Stimulated activated naive CD8-positive, alpha-beta T cell treated with anti-CD3 and anti-CD28 coated beads, Interleukin-15, amount 100 ng/mL, for 72 hours (primary cell): Measurements from ENCODE around the gene NUTM2E.
"Not testable (repeated sequence)": the region's sequence is repeated elsewhere in the genome, so short reads cannot be mapped to it uniquely, and the experiment has no call there.

Experiments
- ATAC-seq: fragments of 150-1000 bp; cut with Tn5 transposase; 2 replicates; pipeline ENCODE4 v1.10.0; 2021; ENCODE audit warnings: mild to moderate bottlenecking, moderate library complexity
- DNase-seq, 2 donors: peaks; one replicate each; pipeline ENCODE4 v3.0.0; 2021 to 2022
- H3K27ac Mint-ChIP-seq, 2 donors: one replicate each; pipeline ENCODE4 v1.8.0; 2022; ENCODE audit warnings: mild to moderate bottlenecking in 2 of 2, mixed read lengths in 2 of 2, moderate library complexity in 2 of 2
- H3K27me3 Mint-ChIP-seq: one replicate; pipeline ENCODE4 v1.8.0; 2022; ENCODE audit warnings: mixed read lengths
- H3K4me1 Mint-ChIP-seq: one replicate; pipeline ENCODE4 v1.8.0; 2022; ENCODE audit warnings: mild to moderate bottlenecking, mixed read lengths
- H3K4me3 Mint-ChIP-seq, 2 donors: one replicate each; pipeline ENCODE4 v1.8.0; 2022; ENCODE audit warnings: mild to moderate bottlenecking in 2 of 2, mixed read lengths in 2 of 2, moderate library complexity in 1 of 2
- H3K9me3 Mint-ChIP-seq, 2 donors: one replicate each; pipeline ENCODE4 v1.8.0; 2022; ENCODE audit warnings: mixed read lengths in 2 of 2

Gene NUTM2E, protein sequence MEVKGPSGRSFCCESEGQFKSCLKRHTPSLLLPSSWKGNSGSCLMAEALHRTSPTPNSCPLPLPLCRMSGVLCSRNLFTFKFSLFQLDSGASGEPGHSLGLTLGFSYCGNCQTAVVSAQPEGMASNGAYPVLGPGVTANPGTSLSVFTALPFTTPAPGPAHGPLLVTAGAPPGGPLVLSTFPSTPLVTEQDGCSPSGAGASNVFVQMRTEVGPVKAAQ (N-terminal part only)

DNA sequence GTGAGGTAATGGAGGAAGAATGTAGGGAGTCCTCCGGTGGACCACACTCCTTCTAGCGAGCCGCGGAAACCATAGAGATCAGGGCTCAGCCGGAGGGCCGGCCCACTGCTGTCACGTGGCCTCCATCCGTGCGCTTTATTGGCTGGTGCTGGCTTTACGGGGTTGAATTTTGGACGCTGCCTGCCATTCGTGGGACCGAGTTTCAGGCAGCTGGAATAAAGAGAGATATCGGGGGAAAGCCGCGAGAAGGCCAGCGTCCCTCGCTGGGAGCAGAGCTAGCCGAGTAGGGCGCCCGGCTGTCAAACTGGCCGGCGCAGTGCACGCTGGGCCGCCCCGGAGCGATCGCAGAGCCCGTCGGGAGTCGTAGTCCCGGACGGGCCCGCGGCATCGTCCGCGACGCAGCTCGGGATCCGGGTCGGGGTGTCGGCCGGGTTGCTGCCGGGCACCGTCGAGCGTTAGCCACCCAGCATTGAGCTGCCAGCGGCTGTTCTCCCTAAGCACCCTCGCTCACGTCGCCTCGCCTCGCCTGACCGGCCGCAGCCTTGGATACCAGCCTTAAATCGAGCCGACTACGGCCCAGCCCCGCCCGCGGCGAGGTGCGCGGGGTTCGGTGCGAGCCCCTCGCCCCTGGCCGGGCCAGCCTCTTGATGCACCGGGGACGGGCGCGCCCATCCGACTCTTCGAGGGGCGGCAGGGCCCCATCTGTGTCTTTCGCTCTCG lies at the start of gene NUTM2E:
Gene NUTM2E, plus strand, starts transcription at position 244 of the 720 bp plus-strand sequence. CDS start 15,002 bp downstream, outside the sequence.
- H3K4me1 Mint-ChIP-seq: peaks cover 30% of the 10 kb centered on the region
- ATAC-seq (peak; percentile 96), DNase-seq (peak; percentile 80 to 84)
- peak within 1 kb of the TSS; percentile 92 to 98 for H3K4me3 Mint-ChIP-seq
- H3K27me3 Mint-ChIP-seq, H3K9me3 Mint-ChIP-seq: not testable (repeated sequence)
- peak within 1 kb of the TSS; percentile 94 to 98 for H3K27ac Mint-ChIP-seq

DNA sequence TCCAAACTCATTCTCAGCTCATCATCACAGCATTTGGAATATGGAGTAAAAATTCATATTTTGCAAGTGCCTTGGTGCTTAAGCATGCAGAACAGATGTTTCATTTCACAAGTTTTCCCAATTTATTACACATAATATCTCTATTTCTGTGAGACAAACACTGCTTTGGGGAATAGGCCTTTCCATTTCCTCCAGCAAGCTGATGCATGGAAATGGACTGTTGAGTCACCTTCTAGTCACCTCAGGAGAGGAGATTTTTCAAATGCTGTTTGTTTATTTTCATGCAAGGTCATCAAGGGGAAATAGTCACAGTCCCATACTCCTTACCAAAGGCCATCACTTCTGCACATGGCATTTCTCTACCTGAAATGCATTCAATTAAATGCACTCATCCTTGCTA lies 48.5 kb upstream of the NUTM2E start:
- not testable (repeated sequence) for H3K4me3 Mint-ChIP-seq, H3K4me1 Mint-ChIP-seq, H3K9me3 Mint-ChIP-seq, DNase-seq, ATAC-seq, H3K27ac Mint-ChIP-seq, H3K27me3 Mint-ChIP-seq

DNA sequence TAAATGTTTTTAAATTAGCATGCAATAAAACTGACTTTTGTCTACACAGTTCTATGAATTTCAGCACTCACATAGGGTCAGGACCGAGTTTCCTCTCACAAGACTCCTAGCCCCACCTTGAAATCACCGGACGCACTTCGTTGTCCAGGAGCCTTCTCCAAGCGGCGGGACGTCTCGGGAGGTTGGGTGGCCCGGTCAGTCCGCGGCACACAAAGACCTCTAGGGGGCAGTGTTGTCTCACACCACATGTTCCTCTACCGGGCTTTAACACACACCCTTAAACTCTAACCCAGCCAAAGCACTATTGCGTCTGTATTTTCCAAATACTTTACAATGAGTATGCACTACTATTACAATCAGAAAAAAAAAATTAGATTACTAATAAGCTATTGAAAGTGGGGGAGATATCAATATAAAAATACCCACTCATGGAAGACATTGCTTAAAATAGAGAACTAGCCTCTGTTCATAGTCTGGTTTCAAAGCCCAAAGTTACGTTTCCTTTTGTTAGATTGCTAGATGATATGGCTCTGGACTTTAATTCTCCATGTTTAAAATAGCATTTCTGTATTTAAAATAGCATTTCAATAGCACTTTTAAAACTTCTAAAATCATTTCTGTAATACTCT lies 47.1 kb upstream of the NUTM2E start:
- not testable (repeated sequence) for H3K27ac Mint-ChIP-seq, H3K4me1 Mint-ChIP-seq, H3K27me3 Mint-ChIP-seq, H3K9me3 Mint-ChIP-seq, H3K4me3 Mint-ChIP-seq
- peak; percentile 94 for ATAC-seq
- DNase-seq: peak; percentile 54 to 63

- not testable (repeated sequence) for H3K4me1 Mint-ChIP-seq, H3K9me3 Mint-ChIP-seq, ATAC-seq, H3K27ac Mint-ChIP-seq, H3K4me3 Mint-ChIP-seq, DNase-seq, H3K27me3 Mint-ChIP-seq
Measured at GRCh38 chr10:79779992-79780391, 46.5 kb upstream of the NUTM2E start.

DNA sequence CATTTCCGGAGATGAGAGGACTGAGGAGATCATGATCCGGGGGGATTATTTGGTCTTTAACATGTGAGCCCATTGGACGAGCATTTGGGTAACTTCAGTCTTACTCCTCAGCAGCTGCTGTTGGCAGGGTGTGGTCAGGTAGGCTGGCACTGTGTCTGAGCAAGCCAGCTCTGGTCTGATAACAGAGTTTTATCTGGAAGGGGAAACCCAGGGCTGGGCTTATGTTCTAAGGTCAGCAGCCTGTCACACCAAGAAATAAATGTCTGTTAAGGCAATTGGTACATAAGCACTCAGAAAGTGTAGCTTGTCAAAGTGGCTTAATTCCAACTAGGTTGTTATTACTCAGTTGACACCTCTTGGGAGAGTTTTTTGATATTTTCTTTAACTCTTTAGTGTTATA lies 45.0 kb upstream of the NUTM2E start:
- ATAC-seq, H3K4me3 Mint-ChIP-seq, H3K27me3 Mint-ChIP-seq, H3K9me3 Mint-ChIP-seq, H3K27ac Mint-ChIP-seq, H3K4me1 Mint-ChIP-seq, DNase-seq: not testable (repeated sequence)

- ATAC-seq, H3K27me3 Mint-ChIP-seq, DNase-seq, H3K4me1 Mint-ChIP-seq, H3K9me3 Mint-ChIP-seq, H3K4me3 Mint-ChIP-seq, H3K27ac Mint-ChIP-seq: not testable (repeated sequence)
Measured at GRCh38 chr10:79787455-79787952, 39.0 kb upstream of the NUTM2E start.

GRCh38 chr10:79789351-79789750 lies 37.2 kb upstream of the NUTM2E start:
- ATAC-seq, H3K9me3 Mint-ChIP-seq, H3K4me3 Mint-ChIP-seq, H3K4me1 Mint-ChIP-seq, H3K27me3 Mint-ChIP-seq, H3K27ac Mint-ChIP-seq, DNase-seq: not testable (repeated sequence)

GRCh38 chr10:79791906-79792517 lies 34.5 kb upstream of the NUTM2E start:
- H3K9me3 Mint-ChIP-seq, ATAC-seq, H3K4me1 Mint-ChIP-seq, H3K4me3 Mint-ChIP-seq, DNase-seq, H3K27me3 Mint-ChIP-seq: not testable (repeated sequence)
- H3K27ac Mint-ChIP-seq: peak overlapping the region in 1 of 2 donors; percentile 4

DNA sequence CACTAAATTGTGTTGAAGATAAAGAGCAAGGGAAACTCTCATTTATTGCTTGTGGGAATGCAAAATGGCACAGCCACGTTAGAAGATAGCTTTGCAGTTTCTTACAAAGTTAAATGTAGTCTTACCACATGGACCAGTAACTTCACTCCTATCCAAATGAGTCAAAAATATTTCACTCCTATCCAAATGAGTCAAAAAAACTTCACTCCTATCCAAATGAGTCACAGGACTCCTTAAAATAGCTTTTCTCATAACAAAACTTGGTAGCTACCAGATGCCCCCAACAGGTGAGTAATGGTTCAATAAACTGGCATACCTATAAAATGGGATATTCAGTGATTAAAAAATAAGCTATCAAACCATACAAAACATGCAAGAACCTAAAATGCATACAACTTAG lies 27.2 kb upstream of the NUTM2E start:
- Mint-ChIP-seq H3K27ac (peak overlapping the region in 1 of 2 donors; percentile 42), H3K4me1 (peaks cover 11% of the 10 kb centered on the region), H3K4me3 (peak overlapping the region in 1 of 2 donors; percentile 26)
- peak; percentile 93 for ATAC-seq
- H3K9me3 Mint-ChIP-seq, DNase-seq, H3K27me3 Mint-ChIP-seq: not testable (repeated sequence)

DNA sequence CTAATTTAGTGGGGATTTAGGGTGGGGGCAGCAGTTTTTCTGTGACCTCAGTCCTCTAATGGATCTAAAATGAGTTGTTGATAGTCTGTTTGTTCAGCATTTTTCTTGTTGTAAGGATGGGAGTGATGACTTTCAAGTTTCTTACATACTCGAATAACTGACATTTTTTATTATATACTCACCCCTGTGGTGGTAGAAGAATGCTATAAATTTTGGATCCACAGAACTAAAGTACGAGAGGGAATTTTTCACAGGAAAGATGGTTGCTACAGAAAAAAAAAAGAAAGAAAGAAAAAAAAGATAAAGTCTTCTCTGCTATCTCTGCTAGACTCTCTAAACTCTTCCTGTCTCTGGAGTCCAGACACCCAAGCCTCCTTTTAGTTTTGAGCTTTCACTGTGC lies 20.7 kb upstream of the NUTM2E start:
- not testable (repeated sequence) for H3K4me3 Mint-ChIP-seq, ATAC-seq, DNase-seq, H3K9me3 Mint-ChIP-seq, H3K4me1 Mint-ChIP-seq, H3K27me3 Mint-ChIP-seq, H3K27ac Mint-ChIP-seq

GRCh38 chr10:79811895-79812294 lies 14.6 kb upstream of the NUTM2E start:
- not testable (repeated sequence) for H3K27me3 Mint-ChIP-seq, DNase-seq, H3K27ac Mint-ChIP-seq, H3K4me3 Mint-ChIP-seq, H3K9me3 Mint-ChIP-seq, ATAC-seq, H3K4me1 Mint-ChIP-seq

DNA sequence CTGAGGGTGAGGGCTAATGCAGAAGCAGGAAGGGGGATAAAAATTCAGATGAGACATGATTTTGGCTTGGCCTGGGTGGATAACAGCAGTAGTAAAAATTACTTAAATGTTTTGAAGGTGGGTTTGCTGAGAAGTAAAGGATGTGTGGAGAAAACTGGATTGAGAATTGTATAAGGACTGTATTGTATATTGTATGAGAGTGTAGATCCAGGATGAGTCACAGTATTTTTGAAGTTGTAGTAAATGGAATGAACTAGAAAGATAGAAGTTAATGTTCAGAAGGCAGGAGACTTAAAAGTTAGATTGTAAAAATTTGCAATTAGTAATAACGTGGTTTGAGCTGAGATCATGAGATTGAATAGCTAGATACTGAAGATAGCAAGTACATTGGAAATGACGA lies 10.2 kb upstream of the NUTM2E start:
- not testable (repeated sequence) for DNase-seq, H3K27me3 Mint-ChIP-seq, H3K9me3 Mint-ChIP-seq, H3K4me1 Mint-ChIP-seq, H3K4me3 Mint-ChIP-seq, ATAC-seq, H3K27ac Mint-ChIP-seq

- DNase-seq: peak in 1 of 2 donors; percentile 11
- ATAC-seq, H3K27me3 Mint-ChIP-seq, H3K9me3 Mint-ChIP-seq: not testable (repeated sequence)
- Mint-ChIP-seq H3K27ac (peak overlapping the region in 1 of 2 donors; percentile 30), H3K4me3 (peak overlapping the region; percentile 22 to 31), H3K4me1 (peaks cover 16% of the 10 kb centered on the region)
Measured at GRCh38 chr10:79823387-79823786, 3.2 kb upstream of the NUTM2E start.

GRCh38 chr10:79825587-79826011 lies 940 bp upstream of the NUTM2E start:
- ATAC-seq (peak; percentile 13), DNase-seq (peak in 1 of 2 donors; percentile 30)
- Mint-ChIP-seq H3K4me3 (peak overlapping the region; percentile 92 to 98), H3K27ac (peak overlapping the region; percentile 93 to 98), H3K4me1 (peaks cover 30% of the 10 kb centered on the region)
- not testable (repeated sequence) for H3K9me3 Mint-ChIP-seq, H3K27me3 Mint-ChIP-seq

GRCh38 chr10:79826131-79826495 lies 426 bp upstream of the NUTM2E start:
- Mint-ChIP-seq H3K4me1 (peaks cover 30% of the 10 kb centered on the region), H3K4me3 (peak overlapping the region; percentile 80 to 85), H3K27ac (peak overlapping the region; percentile 33 to 95)
- DNase-seq, H3K27me3 Mint-ChIP-seq, H3K9me3 Mint-ChIP-seq: not testable (repeated sequence)
- peak; percentile 60 for ATAC-seq
